ENCODE data around the gene ICAM4. TPM values are rescaled to one million over a fixed set of nuclear protein-coding genes. Genes with fewer than 3 reads are reported as not detected.

The ICAM4 gene
- total and polyA plus RNA-seq, 9 of the 15 experiments (the other 6 are each of a cell fraction or from before 2014, with no cell fraction given), result 14.1 to 86.1 (median 29.6) TPM

- TF ChIP-seq RBFOX2 (IDR thresholded peaks at IDR 0.05; ENCODE audit: low read depth, low read length) (peak; percentile 90), FOXA3 (CRISPR knock-in tag; conservative IDR thresholded peaks at IDR 0.05 in 1 of 2, IDR thresholded peaks at IDR 0.05 in 1 of 2) (0 out of 4 replicates have a peak, but pooled peaks of 1 of the 2 experiments have one; percentile 37), ZNF263 (CRISPR knock-in tag; IDR thresholded peaks at IDR 0.05; ENCODE audit: borderline replicate concordance) (peak; percentile 51; the same call in 1 of the 2 replicates), ZNF696 (CRISPR knock-in tag; conservative IDR thresholded peaks at IDR 0.05) (no peak), ZNF668 (CRISPR knock-in tag; IDR thresholded peaks at IDR 0.05) (peak; percentile 46; the same call in 1 of the 2 replicates), GABPB1 (CRISPR knock-in tag; IDR thresholded peaks at IDR 0.05) (peak; percentile 58), NR2C1 (IDR thresholded peaks at IDR 0.05) (peak; percentile 67), NR2C1 (tag; IDR thresholded peaks at IDR 0.05) (peak; percentile 68), ZNF224 (CRISPR knock-in tag; IDR thresholded peaks at IDR 0.05) (0 out of 2 replicates have a peak, but pooled peaks have one; percentile 77), NR2C2 (CRISPR knock-in tag; IDR thresholded peaks at IDR 0.05) (no peak), NR2C2 (tag; IDR thresholded peaks at IDR 0.05) (peak; percentile 90), PHF21A (IDR thresholded peaks at IDR 0.05; ENCODE audit: borderline replicate concordance, low read depth) (peak; percentile 87), FUS (optimal IDR thresholded peaks at IDR 0.05; ENCODE audit: low read depth, low read length) (no peak), MAZ (CRISPR knock-in tag; conservative IDR thresholded peaks at IDR 0.05 in 1 of 2, IDR thresholded peaks at IDR 0.05 in 1 of 2) (peak; percentile 72 to 88; a peak in 2 of 4 replicates), FOXJ3 (CRISPR knock-in tag; IDR thresholded peaks at IDR 0.05) (no peak), GTF3C2 (IDR thresholded peaks at IDR 0.05; ENCODE audit: borderline replicate concordance, extremely low read depth, insufficient read length) (peak; percentile 13), XRCC5 (IDR thresholded peaks at IDR 0.05; ENCODE audit: low read depth, low read length) (peak; percentile 9; the same call in 1 of the 2 replicates), IRF9 (tag; IDR thresholded peaks at IDR 0.05) (no peak), FOSL1 (tag; conservative IDR thresholded peaks at IDR 0.05) (peak; percentile 14; the same call in 1 of the 2 replicates), TSC22D4 (tag; IDR thresholded peaks at IDR 0.05) (no peak), ATF1 (CRISPR knock-in tag; IDR thresholded peaks at IDR 0.05) (no peak), ATF1 (tag; IDR thresholded peaks at IDR 0.05) (peak; percentile 70), FOXP1 (CRISPR knock-in tag; IDR thresholded peaks at IDR 0.05) (peak; percentile 74), HBP1 (CRISPR knock-in tag; IDR thresholded peaks at IDR 0.05) (no peak)
Measured at GRCh38 chr19:10270616-10271394, 15.9 kb upstream of the ICAM4 start, which contains the start of gene ICAM1 (continued).
